Lung (tissue), 12 donors: Measurements from ENCODE around the gene RGMB. TPM values are rescaled to one million over a fixed set of nuclear protein-coding genes. Genes with fewer than 3 reads are reported as not detected.

ENCODE experiments used
- ATAC-seq: fragments of 200-7000 bp; cut with Tn5 transposase; one replicate; pipeline ENCODE4 v1.9.1; 2020; ENCODE audit warnings: moderate number of reproducible peaks; ENCODE audit not compliant: insufficient read depth, low FRiP score
- DNase-seq, 3 donors: peaks; one replicate each; pipeline ENCODE4 v3.0.0-alpha.2; 2013 to 2017
- H3K27ac ChIP-seq, 2 donors: one replicate each; pipeline ENCODE4 v1.5.1; 2013; ENCODE audit warnings: mild to moderate bottlenecking in 2 of 2, moderate library complexity in 2 of 2, control low read depth in 1 of 2, inconsistent platforms in 1 of 2, low read depth in 1 of 2, low read length in 1 of 2
- H3K27me3 ChIP-seq, 3 donors: one replicate each; pipeline ENCODE4 v1.5.1; 2013; ENCODE audit warnings: low read length in 2 of 3; ENCODE audit not compliant: control insufficient read depth in 3 of 3, insufficient read depth in 3 of 3
- H3K36me3 ChIP-seq, 4 donors: one replicate each; pipeline ENCODE4 v1.5.1; 2013; ENCODE audit warnings: low read length in 4 of 4, mild to moderate bottlenecking in 1 of 4, moderate library complexity in 1 of 4; ENCODE audit not compliant: control insufficient read depth in 4 of 4, insufficient read depth in 4 of 4
- H3K4me1 ChIP-seq, 5 donors: one replicate each; pipeline ENCODE4 v1.5.1; 2013; ENCODE audit warnings: low read length in 5 of 5, mild to moderate bottlenecking in 2 of 5, moderate library complexity in 1 of 5; ENCODE audit not compliant: control insufficient read depth in 5 of 5, insufficient read depth in 5 of 5
- H3K4me3 ChIP-seq: one replicate; pipeline ENCODE4 v1.5.1; 2013; ENCODE audit warnings: mild to moderate bottlenecking, control low read depth, moderate library complexity
- H3K9ac ChIP-seq, 2 donors: one replicate each; pipeline ENCODE4 v1.5.1; 2013; ENCODE audit warnings: low read length in 2 of 2, control low read depth in 1 of 2; ENCODE audit not compliant: insufficient read depth in 1 of 2
- H3K9me3 ChIP-seq, 4 donors: one replicate each; pipeline ENCODE4 v1.5.1; 2013; ENCODE audit warnings: low read length in 3 of 4, mild to moderate bottlenecking in 1 of 4, moderate library complexity in 1 of 4; ENCODE audit not compliant: control insufficient read depth in 4 of 4, insufficient read depth in 3 of 4
- CTCF ChIP-seq: IDR thresholded peaks from 2 replicates; pipeline ENCODE4 v1.5.1; 2012; ENCODE audit warnings: mild to moderate bottlenecking; ENCODE audit errors: control extremely low read depth, extremely low read depth
- WGBS, 2 donors: extraction: QIAGEN DNeasy Blood & Tissue Kit; methylation state at CpG; one replicate each; pipeline ENCODE4 v1.1.7; 2013; 5-methylcytosine and 5-hydroxymethylcytosine counted together
- polyA plus RNA-seq, 2 donors: library from polyadenylated mRNA; stranded (reverse); fragments of 200-250 nt; gene quantifications; one replicate each; pipeline ENCODE4 v1.2.1, GENCODE V29; 2013
- total RNA-seq, 2 donors: library from RNA; depleted of rRNA in 1 of 2; stranded (reverse); fragments of >200 nt in 1 of 2; gene quantifications; one replicate each; pipeline ENCODE4 v1.2.1, GENCODE V29; 2014 to 2021
- donor health status: control.
- donor health status: control.
- donor health status: Bipolar disorder and iron deficiency.
- donor health status: healthy.
- donor health status: DM: yes; HTN: yes; CAD: no.

Gene RGMB
- total and polyA plus RNA-seq, 4 donors: 3.8 to 31.7 (median 15.1) TPM

GRCh38 chr5:98781520-98781919, 8.1 kb downstream of the RGMB start:
- H3K4me3 ChIP-seq: no peak overlapping the region
- ATAC-seq (no peak), DNase-seq (no peak)
- TF ChIP-seq CTCF: no peak
- no peaks in the 10 kb centered on the region for H3K27me3 ChIP-seq
- 67 to 76% methylated on average over 2 of the region's 2 CpGs for WGBS, 2 donors
- H3K27ac ChIP-seq: no peak overlapping the region
- no peaks in the 10 kb centered on the region for H3K9me3 ChIP-seq
- peaks cover 9 to 19% (median 15%) of the 10 kb centered on the region in 5 donors for H3K4me1 ChIP-seq
- peaks cover 5 to 11% (median 5%) of the 10 kb centered on the region in 4 donors for H3K36me3 ChIP-seq
- H3K9ac ChIP-seq: no peak overlapping the region

- H3K27me3 ChIP-seq: no peaks in the 10 kb centered on the region
- DNase-seq (no peak), ATAC-seq (no peak)
- H3K4me3 ChIP-seq: no peak overlapping the region
- H3K9ac ChIP-seq: no peak overlapping the region
- peaks cover 13 to 23% (median 17%) of the 10 kb centered on the region in 5 donors for H3K4me1 ChIP-seq
- TF ChIP-seq CTCF: no peak
- WGBS, 2 donors: 88 to 92% methylated on average over 2 of the region's 2 CpGs
- peaks cover 5 to 11% (median 5%) of the 10 kb centered on the region in 4 donors for H3K36me3 ChIP-seq
- no peaks in the 10 kb centered on the region for H3K9me3 ChIP-seq
- no peak overlapping the region for H3K27ac ChIP-seq
Measured at GRCh38 chr5:98781964-98782363, 8.5 kb downstream of the RGMB start.

- ATAC-seq (no peak), DNase-seq (no peak)
- no peaks in the 10 kb centered on the region for H3K27me3 ChIP-seq
- H3K4me1 ChIP-seq: peaks cover 18 to 24% (median 23%) of the 10 kb centered on the region in 5 donors
- H3K4me3 ChIP-seq: no peak overlapping the region
- H3K36me3 ChIP-seq: peaks cover 5 to 18% (median 6%) of the 10 kb centered on the region in 4 donors
- no peak for TF ChIP-seq CTCF
- 80 to 91% methylated on average over 3 of the region's 3 CpGs for WGBS, 2 donors
- H3K9ac ChIP-seq: no peak overlapping the region
- no peaks in the 10 kb centered on the region for H3K9me3 ChIP-seq
- H3K27ac ChIP-seq: no peak overlapping the region
Measured at GRCh38 chr5:98783051-98783649, 9.7 kb downstream of the RGMB start.

- DNase-seq: no peak
- no peak for ATAC-seq
- H3K36me3 ChIP-seq: peaks cover 5 to 17% (median 6%) of the 10 kb centered on the region in 4 donors
- peaks cover 18 to 24% (median 23%) of the 10 kb centered on the region in 5 donors for H3K4me1 ChIP-seq
- no peak for TF ChIP-seq CTCF
- no peaks in the 10 kb centered on the region for H3K27me3 ChIP-seq
- H3K9ac ChIP-seq: no peak overlapping the region
- H3K9me3 ChIP-seq: no peaks in the 10 kb centered on the region
- no peak overlapping the region for H3K4me3 ChIP-seq
- H3K27ac ChIP-seq: no peak overlapping the region
Measured at GRCh38 chr5:98784411-98784810, 10.9 kb downstream of the RGMB start.
